ENCODE measurements around the gene SPARC.

The SPARC gene

GRCh38 chr5:151618907-151619306 lies 67.8 kb downstream of the SPARC start:
- no peak for DNase-seq

GRCh38 chr5:151617841-151618710 lies 68.6 kb downstream of the SPARC start:
- no peak for DNase-seq

DNA sequence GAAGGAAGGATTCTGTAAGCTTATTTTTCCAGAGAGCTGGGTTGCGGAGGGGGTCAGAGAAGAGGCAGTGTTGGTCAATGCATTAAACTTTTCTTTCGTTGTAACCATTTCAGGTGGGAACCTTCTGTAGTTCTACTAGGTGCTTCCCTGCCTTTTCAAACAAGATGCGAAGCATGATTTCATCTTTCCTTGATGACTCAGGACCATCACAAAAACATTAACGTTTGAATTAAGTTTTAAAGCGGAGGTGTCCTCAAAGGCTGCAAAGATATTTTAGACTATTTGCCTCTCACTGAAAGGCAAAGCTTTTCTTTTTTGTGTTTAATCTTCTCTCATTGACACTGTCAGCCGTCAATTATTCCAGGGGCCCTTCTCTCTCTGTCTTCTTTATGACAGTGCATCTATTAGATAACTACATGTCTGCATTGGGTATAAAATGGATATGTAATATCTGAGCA lies 69.3 kb downstream of the SPARC start:
- no peak for DNase-seq

DNA sequence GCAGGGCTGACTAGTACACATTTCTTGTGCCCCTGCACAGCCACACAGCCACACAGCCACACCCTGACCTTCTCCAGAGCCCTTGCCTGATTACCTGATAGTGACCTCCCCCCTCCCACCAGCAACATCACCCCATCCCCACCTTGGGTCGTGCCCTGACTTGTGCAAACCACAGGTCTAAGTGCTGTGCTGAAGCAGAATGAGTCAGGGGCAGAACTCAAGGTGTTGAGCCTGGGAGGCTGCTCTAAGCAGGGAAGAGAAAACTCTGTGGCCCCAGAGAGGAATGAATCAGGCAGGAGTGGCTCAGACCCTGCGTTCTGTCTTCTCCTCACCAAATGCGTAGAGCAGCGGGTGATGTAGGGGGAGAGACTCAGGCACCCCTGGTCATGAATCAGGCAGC lies 71.3 kb downstream of the SPARC start:
- no peak for DNase-seq

GRCh38 chr5:151614565-151614964 lies 72.2 kb downstream of the SPARC start:
- no peak for DNase-seq

GRCh38 chr5:151612689-151613427 lies 73.9 kb downstream of the SPARC start:
- peak; percentile 16 for DNase-seq

GRCh38 chr5:151611127-151611775 lies 75.5 kb downstream of the SPARC start:
- no peak for DNase-seq
